GM19372 (cell line): Measurements from ENCODE around the gene ACTG1.

Experiments used
- ATAC-seq: cut with Tn5 transposase; IDR thresholded peaks from one replicate; pipeline ENCODE4 v1.9.1; 2021; ENCODE audit warnings: mild to moderate bottlenecking, low read depth, moderate library complexity; ENCODE audit not compliant: unreplicated experiment

Gene ACTG1

DNA sequence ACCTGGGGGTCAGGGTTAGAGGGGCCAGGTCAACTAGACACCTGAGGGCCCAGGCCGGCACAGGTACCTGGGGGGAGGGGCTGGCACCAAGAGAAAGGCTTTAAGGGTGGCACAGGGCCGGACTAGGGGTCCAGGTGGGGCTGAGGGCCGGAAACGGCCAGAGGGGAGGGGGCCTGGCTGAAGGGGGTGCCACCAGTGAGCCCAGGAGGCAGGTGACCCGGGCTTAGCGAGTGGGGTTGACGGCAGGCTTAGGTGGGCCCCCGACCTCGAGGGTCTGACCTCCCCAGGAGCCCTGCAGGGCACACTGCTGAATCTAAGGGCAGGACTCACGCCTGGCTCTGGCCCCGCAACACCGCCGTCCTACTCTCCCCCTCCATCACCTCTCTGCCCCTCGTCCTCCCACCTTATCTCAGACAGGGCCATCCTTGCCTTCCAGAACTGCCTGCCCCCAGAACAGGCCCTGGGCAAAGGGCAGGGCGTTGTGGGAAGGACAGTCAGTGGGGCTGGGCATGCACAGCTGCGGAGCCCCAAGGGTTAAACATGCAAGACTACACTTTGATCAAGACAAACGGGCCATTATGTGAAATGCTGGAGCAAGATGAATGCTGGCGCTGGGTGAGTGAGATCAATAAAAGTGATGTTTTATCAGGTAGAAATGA is 44.4 kb downstream of the ACTG1 start:
- no peak for ATAC-seq

DNA sequence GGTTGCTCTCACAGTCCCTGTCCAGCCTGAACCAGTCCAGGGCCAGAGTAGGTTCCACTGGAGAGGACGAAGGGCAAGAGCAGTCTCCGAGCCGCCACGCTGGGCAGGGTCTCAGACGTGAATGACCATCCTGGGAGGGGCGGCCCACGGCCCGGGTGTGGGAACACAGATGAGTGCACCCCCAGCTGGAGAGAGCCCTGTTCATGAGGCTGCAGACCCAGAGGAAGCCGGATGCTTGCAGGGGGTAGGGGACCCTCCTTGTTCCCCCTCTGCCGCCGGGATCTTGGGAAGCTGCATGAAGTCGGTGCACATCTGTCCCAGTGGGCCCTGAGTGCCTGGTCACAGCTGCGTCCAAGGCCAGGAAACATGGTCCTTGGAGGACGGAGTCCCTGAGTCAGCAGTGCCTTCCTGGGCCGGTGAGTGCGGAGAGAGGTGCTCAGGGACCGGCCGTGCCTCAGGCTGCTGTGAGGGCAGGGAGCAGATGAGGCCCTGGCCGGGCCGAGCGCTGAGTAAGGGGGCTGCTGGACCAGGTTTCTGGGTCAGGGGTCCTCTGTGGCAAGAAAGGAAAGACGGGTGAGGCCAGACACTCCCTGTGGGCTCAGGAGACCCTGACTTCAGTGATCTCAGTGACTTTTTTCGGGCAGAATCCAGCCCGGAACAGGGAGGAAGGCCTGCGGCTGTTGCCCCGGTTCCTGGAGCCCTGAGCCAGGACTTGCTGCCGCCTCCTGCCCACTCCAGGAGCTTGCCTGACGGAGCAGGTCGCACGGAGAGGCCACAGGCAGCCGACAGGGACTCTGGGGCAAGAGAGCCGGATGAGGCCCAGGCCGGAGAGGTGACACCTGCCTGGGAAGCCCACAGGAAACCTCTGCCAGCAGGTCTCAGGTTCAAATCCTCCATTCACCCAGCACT is 45.8 kb downstream of the ACTG1 start:
- no peak for ATAC-seq

DNA sequence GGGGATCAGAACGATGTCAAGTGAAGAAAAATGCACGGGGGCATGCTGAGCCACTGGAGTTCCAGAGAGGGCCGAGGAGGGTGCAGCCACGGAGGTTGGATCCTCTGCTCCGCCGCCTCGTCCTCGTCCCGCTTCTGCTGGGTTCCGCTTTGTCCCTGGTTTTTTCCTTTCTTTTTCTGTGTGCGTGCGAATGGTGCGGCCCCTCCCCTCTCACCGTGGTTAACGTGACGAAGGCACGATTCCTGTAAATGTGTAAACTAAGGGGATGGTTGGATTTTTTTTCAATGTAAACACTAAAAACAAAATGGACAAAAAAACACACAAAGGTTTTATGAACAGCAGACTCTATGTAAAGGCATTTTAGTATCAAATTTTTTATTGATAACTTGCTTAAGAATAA is 46.7 kb downstream of the ACTG1 start:
- no peak for ATAC-seq

DNA sequence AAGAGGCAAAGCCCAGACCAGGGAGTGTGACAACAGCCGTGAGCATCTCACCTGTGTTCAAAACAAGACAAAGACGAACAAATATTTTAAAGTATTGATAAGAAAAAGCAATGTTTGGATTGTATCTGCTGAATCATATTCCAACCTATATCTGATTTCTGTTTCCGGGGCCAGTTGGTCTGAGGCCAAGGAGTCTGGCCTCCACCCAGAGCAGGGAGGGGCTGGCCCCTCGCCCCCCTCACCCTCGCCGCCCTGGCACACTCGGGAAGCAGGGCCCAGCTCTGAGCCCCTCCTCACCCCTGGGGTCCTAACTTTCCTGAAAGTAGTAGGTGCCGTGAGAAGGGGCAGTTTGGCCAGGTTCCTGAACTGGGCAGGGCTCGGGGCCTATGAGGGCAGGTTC is 48.0 kb downstream of the ACTG1 start:
- no peak for ATAC-seq

GRCh38 chr17:81463506-81463905 is 49.1 kb downstream of the ACTG1 start:
- no peak for ATAC-seq

DNA sequence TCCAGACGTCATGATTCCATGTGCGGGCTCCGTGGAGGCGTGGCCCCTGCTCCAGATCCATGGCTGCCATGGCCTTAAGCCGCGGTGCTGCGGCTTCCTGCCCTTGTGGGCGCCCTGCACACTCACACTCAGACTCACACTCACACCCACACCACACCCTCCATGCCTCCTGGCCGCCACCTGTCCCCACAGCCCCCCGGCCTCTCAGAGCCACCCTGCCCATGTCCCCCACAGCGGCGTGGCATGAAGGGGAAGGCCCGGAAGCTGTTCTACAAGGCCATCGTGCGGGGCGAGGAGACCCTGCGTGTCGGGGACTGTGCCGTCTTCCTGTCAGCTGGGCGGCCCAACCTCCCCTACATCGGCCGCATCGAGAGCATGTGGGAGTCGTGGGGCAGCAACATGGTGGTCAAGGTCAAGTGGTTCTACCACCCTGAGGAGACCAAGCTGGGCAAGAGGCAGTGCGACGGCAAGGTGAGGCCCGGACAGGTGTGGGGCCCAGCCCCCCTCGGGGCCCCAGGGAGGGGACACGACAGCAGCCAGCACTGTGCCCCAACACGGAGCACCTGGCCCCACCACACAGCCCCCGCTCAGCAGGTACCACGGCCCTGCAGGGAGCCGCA is 50.0 kb downstream of the ACTG1 start:
- no peak for ATAC-seq

DNA sequence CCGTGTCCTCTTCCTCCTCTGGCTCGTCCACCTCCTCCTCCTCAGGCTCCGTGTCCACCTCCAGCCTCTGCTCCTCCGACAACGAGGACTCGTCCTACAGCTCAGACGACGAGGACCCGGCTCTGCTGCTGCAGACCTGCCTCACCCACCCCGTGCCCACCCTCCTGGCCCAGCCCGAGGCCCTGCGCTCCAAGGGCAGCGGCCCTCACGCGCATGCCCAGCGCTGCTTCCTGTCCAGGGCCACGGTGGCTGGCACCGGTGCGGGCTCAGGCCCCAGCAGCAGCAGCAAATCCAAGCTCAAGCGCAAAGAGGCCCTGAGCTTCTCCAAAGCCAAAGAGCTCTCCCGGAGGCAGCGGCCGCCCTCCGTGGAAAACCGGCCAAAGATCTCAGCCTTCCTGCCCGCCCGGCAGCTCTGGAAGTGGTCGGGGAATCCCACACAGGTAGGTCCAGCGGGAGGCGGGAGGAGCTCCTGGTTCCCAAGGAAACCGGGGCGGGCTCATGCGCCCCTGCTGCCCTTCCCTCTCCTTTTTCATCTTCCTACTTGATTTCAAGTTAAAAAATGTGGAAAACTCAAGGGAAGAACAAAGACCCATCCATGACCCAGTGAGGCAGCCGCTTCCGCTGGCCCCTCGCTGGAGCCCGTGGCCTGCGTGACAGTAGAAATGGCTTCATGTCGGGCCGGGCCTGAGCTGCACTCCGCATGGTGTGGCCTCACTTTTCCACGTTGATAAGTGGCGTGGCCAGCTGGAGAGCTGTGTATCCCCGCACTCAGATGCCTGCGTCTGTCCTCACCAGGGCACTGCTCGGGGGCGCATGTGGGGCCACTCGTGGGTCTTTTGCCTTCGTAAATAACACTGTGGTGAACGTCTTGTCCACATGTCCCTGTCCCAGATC is 50.7 kb downstream of the ACTG1 start:
- no peak for ATAC-seq

DNA sequence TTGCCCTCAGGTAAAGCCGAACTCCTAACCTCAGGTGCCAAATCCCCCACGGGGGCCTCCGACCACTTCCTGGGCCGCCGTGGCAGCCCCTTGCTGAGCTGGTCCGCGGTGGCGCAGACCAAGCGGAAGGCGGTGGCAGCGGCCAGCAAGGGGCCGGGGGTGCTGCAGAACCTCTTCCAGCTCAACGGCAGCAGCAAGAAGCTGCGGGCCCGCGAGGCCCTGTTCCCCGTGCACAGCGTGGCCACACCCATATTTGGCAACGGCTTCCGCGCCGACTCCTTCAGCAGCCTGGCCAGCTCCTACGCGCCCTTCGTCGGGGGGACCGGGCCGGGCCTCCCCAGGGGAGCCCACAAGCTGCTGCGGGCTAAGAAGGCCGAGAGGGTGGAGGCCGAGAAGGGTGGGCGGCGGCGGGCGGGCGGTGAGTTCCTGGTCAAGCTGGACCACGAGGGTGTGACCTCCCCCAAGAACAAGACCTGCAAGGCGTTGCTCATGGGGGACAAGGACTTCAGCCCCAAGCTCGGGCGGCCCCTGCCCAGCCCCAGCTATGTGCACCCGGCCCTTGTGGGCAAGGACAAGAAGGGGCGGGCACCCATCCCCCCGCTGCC is 51.6 kb downstream of the ACTG1 start:
- ATAC-seq: no peak
